Activated CD4-positive, alpha-beta T cell treated with anti-CD3 and anti-CD28 coated beads for 24 hours (primary cell): ENCODE results near the gene HFM1.

Source experiments
- DNase-seq, 2 donors: peaks; one replicate each; pipeline ENCODE4 v3.0.0-alpha.2; 2020; ENCODE audit warnings: low read depth in 2 of 2

The HFM1 gene

DNA sequence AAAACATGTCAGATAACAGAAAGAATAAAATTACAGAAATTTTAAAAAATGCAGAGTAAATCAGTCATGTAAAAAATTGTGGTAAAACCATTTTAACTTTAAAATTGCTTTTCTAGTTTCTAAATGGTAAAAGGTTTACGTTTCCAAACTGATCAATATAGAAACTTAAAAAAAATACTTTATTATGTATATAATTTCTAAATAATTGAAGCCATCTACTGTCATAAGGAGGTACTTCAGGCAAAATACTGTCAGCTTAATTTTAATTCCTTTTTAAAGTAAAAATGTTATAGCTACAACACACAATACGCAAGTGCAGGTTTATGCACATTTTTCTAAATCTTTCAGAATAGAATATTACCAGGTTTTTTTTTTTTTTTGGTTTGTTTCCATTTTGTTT, 159.9 kb downstream of the HFM1 start:
- DNase-seq: no peak

DNA sequence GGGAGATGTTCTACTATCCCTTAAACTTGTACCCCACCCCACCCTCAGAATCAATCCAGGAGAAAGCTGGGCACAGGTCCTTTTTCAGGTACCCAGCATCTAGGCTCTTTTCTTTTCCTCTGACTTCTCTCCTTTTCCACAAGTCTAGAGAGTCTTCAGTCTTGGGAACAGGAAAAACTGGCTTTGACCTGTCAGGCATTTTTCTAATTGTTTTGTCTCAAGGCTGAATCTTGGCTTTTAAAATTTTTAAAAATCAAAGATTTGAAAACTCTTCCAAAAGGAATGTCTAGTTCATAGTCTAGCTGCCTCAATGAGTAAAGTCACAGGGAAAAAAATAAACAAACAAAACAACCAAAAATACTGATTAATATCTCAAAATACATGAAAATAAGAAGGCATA, 161.5 kb downstream of the HFM1 start:
- DNase-seq: no peak

GRCh38 chr1:91234181-91234580, 170.5 kb downstream of the HFM1 start:
- DNase-seq: no peak

DNA sequence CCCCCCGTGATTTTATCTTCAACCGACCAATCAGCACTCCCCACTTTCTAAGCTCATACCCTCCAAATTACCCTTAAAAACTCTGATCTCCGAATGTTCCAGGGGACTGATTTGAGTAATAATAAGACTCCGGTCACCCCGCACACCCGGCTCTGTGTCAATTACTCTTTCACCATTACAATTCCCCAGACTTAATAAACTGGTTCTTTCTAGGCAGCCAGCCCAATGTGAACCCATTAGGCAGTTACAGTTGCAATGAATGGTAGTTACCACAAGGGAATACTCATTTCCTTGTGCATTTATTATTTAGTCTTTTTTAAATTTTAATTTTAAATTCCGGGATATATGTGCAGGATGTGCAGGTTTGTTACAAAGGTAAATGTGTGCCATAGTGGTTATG, 177.9 kb downstream of the HFM1 start:
- DNase-seq: no peak

- no peak for DNase-seq
Observed at GRCh38 chr1:91224878-91225277, 179.8 kb downstream of the HFM1 start.

GRCh38 chr1:91221017-91221416, 183.6 kb downstream of the HFM1 start:
- no peak for DNase-seq

DNA sequence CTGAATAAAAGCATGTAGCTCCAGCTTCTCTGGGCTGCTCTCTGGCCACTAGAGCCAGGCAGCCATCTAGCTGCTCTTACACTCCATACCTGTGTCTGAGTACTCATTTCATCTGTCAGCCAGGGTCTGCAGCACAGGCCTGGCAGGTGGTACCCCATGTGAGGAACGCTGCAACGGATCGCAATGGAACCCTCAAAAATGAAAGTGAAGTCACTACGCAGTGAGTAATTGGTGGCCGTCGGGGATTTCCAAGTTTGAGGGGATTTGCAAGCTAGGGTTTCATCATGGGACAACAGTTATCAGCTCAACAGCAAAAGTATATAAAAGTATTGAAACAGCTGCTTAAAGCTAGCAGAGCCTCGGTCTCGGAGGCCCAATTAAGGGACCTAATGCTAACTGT, 186.7 kb downstream of the HFM1 start:
- DNase-seq: no peak
